Glutamatergic neuron (in vitro differentiated cells): Measurements from ENCODE around the gene GJD4. TPM values are rescaled to one million over a fixed set of nuclear protein-coding genes. Genes with fewer than 3 reads are reported as not detected.

Experiments used
- DNase-seq: peaks from one replicate; pipeline ENCODE4 v3.0.0; 2022
- H3K27ac Mint-ChIP-seq: one replicate; pipeline ENCODE4 v1.8.0; 2020; ENCODE audit warnings: mild to moderate bottlenecking, mixed read lengths, inconsistent platforms; ENCODE audit not compliant: unreplicated experiment
- H3K27me3 Mint-ChIP-seq: one replicate; pipeline ENCODE4 v1.8.0; 2020; ENCODE audit warnings: mild to moderate bottlenecking, moderate library complexity, mixed read lengths, inconsistent platforms; ENCODE audit not compliant: unreplicated experiment
- H3K36me3 Mint-ChIP-seq: one replicate; pipeline ENCODE4 v1.8.0; 2020; ENCODE audit warnings: mild to moderate bottlenecking, mixed read lengths, inconsistent platforms; ENCODE audit not compliant: unreplicated experiment
- H3K4me1 Mint-ChIP-seq: one replicate; pipeline ENCODE4 v1.8.0; 2020; ENCODE audit warnings: mild to moderate bottlenecking, low read depth, mixed read lengths, inconsistent platforms; ENCODE audit not compliant: unreplicated experiment
- H3K4me3 Mint-ChIP-seq: one replicate; pipeline ENCODE4 v1.8.0; 2020; ENCODE audit warnings: mild to moderate bottlenecking, mixed read lengths, inconsistent platforms; ENCODE audit not compliant: unreplicated experiment
- H3K9me3 Mint-ChIP-seq: one replicate; pipeline ENCODE4 v1.8.0; 2020; ENCODE audit warnings: mild to moderate bottlenecking, moderate library complexity, mixed read lengths, inconsistent platforms; ENCODE audit not compliant: unreplicated experiment
- total RNA-seq: library from RNA; stranded (reverse); fragmentation: NEBNext Ultra II Directional; extraction: Animal tissue kit (Norgen Biotek cat#: 25700); gene quantifications from one replicate; pipeline ENCODE4 v1.2.1, GENCODE V29; 2021; ENCODE audit not compliant: unreplicated experiment
- TF ChIP-seq, protein P1 (sequence below): fragments of 200-600 bp; sonication (generic); IDR thresholded peaks from one replicate; pipeline ENCODE4 v1.5.0; 2021; ENCODE audit not compliant: partially characterized antibody, unreplicated experiment

GJD4 gene
- total RNA-seq, 1 donor from 2014 or later = not detected

DNA sequence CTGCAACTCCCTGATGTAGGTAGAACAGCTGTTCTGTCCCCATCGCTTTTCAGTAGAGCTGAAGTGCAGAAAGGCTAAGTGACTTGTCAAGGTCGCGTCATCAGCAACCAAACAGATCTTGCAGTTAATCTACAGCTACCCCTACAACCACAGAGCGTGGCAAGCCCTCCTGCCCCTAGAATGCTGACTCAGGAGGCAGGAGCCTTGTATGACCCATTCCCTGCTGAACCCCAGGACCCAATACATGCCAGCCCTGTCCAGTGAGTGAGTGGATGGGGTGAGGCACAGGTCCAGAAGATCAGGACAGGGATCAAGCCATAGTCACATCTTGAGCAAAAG, 26.6 kb upstream of the GJD4 start:
- Mint-ChIP-seq H3K27ac (no peak overlapping the region), H3K4me1 (peaks cover 12% of the 10 kb centered on the region), H3K36me3 (peaks cover 6% of the 10 kb centered on the region), H3K4me3 (no peak overlapping the region), H3K27me3 (peaks cover 11% of the 10 kb centered on the region), H3K9me3 (peaks cover 14% of the 10 kb centered on the region)
- DNase-seq = no peak
- TF ChIP-seq, protein P1, sequence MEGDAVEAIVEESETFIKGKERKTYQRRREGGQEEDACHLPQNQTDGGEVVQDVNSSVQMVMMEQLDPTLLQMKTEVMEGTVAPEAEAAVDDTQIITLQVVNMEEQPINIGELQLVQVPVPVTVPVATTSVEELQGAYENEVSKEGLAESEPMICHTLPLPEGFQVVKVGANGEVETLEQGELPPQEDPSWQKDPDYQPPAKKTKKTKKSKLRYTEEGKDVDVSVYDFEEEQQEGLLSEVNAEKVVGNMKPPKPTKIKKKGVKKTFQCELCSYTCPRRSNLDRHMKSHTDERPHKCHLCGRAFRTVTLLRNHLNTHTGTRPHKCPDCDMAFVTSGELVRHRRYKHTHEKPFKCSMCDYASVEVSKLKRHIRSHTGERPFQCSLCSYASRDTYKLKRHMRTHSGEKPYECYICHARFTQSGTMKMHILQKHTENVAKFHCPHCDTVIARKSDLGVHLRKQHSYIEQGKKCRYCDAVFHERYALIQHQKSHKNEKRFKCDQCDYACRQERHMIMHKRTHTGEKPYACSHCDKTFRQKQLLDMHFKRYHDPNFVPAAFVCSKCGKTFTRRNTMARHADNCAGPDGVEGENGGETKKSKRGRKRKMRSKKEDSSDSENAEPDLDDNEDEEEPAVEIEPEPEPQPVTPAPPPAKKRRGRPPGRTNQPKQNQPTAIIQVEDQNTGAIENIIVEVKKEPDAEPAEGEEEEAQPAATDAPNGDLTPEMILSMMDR = no peak

DNA sequence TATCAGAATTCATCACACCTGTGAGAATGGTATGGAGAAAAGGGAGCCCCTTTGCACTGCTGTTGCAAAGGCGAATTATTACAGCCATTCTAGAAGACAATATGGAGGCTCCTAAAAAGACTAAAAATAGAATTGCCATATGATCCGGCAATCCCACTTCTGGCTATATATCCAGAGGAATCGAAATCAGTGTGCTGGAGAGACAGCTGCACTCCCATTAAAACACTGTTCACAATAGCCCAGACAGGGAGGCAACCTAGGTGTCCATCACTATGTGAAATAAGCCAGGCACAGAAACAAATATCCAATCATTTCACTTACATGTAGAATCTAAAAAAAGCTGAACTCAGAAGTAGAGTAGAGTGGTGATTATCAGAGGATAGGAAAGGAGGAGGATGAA, 26.0 kb upstream of the GJD4 start:
- peaks cover 6% of the 10 kb centered on the region for H3K36me3 Mint-ChIP-seq
- no peak overlapping the region for H3K27ac Mint-ChIP-seq
- peaks cover 8% of the 10 kb centered on the region for H3K27me3 Mint-ChIP-seq

DNA sequence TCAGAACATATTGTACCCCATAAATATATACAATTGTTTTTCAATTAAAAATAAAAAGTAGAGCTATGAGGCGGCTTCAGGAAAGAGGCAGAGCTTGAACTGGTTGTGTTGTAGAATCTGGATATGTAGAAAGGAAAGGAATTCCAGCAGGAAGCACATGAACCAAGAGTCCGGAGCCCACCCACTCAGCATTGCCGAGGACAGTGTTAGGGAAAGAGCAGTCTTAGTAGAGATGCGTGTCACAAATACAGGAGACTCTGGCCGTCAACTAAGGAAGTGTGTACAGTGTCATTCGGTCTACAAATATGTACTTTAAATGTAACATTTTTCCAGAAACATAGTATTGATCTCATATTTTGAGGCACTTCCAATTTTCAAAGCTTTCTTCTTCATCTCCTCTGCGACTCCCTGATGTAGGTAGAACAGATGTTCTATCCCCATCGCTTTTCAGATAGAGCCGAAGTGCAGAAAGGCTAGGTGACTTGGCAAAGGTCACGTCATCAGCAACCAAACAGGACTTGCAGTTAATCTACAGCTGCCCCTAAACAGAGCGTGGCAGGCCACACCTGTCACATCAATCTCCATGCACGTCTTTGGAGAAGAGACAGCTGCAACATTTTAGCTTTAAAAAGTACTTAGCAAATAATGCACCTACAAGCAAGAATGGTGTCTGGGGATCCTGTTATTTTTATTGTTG, 25.3 kb upstream of the GJD4 start:
- no peak overlapping the region for H3K4me3 Mint-ChIP-seq
- H3K9me3 Mint-ChIP-seq = peaks cover 12% of the 10 kb centered on the region
- H3K36me3 Mint-ChIP-seq = peaks cover 6% of the 10 kb centered on the region
- no peak overlapping the region for H3K27ac Mint-ChIP-seq
- no peak for DNase-seq
- H3K4me1 Mint-ChIP-seq = peaks cover 12% of the 10 kb centered on the region
- TF ChIP-seq, protein P1 = no peak
- peaks cover 7% of the 10 kb centered on the region for H3K27me3 Mint-ChIP-seq

More for the DNA sequence above, 26.0 kb upstream of the GJD4 start:
- H3K4me1 Mint-ChIP-seq = peaks cover 12% of the 10 kb centered on the region
- H3K9me3 Mint-ChIP-seq = peaks cover 14% of the 10 kb centered on the region
- TF ChIP-seq, protein P1 = no peak
- H3K4me3 Mint-ChIP-seq = no peak overlapping the region
- DNase-seq = no peak

DNA sequence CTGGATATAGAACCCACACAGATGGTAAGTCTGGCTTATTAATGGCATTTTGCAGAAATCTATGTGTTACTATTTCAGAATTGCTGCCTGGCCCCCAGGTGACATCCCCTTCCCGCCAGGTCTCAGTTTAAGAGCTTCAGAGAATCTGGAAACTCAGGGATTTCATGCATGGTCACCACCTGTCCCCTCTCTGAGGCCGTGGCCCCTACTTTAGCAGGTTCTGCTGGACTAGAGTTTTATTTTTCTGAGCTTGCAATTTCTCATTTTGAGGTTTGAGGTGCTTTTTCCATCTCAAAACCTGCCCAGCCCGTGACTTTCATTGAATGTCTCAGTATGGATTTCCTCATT, 24.7 kb upstream of the GJD4 start:
- Mint-ChIP-seq H3K4me3 (no peak overlapping the region), H3K36me3 (peaks cover 3% of the 10 kb centered on the region), H3K27ac (no peak overlapping the region), H3K27me3 (peaks cover 5% of the 10 kb centered on the region), H3K9me3 (peaks cover 10% of the 10 kb centered on the region), H3K4me1 (peaks cover 10% of the 10 kb centered on the region)
- no peak for DNase-seq
- TF ChIP-seq, protein P1 = no peak

DNA sequence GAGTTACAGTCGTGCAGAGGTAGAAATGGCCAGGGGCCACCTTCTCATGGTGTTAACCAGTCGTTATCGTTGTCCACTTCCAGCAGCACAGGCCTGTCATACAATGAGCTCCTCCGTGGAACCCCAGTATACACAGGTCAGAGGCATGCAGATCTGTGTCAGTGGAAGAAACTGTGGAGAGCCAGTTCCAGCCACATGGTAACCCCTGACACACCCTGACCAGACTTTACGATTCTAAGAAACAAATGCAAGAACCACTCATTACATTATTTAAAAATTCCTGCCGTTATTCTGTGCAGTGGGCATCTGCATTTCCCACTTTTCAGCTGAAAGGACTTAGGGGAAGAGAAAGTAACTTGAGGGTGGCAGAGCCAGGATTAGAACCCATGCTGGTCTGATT, 23.5 kb upstream of the GJD4 start:
- H3K4me3 Mint-ChIP-seq = no peak overlapping the region
- H3K27me3 Mint-ChIP-seq = peaks cover 4% of the 10 kb centered on the region
- TF ChIP-seq, protein P1 = no peak
- peaks cover 9% of the 10 kb centered on the region for H3K4me1 Mint-ChIP-seq
- no peak overlapping the region for H3K27ac Mint-ChIP-seq
- no peaks in the 10 kb centered on the region for H3K36me3 Mint-ChIP-seq
- no peak for DNase-seq
- peaks cover 9% of the 10 kb centered on the region for H3K9me3 Mint-ChIP-seq
